CD4-positive, alpha-beta memory T cell (primary cell): ENCODE data around the gene CBARP. TPM values are rescaled to one million over a fixed set of nuclear protein-coding genes. Genes with fewer than 3 reads are reported as not detected.

Source experiments
- CTCF ChIA-PET: fragments of 350-600 bp; sonication (Branson Sonifier 250); formaldehyde crosslinking; loops from one replicate; lab custom pipeline; 2021; ENCODE audit warnings: inconsistent platforms; ENCODE audit not compliant: partially characterized antibody; lab: Charles Lee
- POLR2A ChIA-PET: fragments of 350-600 bp; sonication (Branson Sonifier 250); formaldehyde crosslinking; loops from one replicate; lab custom pipeline; 2021; ENCODE audit not compliant: partially characterized antibody; lab: Charles Lee
- DNase-seq, 5 donors: peaks; one replicate each; pipeline versions ENCODE4 v3.0.0 to v3.0.0-alpha.2; 2020 to 2022; ENCODE audit warnings: mixed read lengths in 1 of 5
- H3K27ac ChIP-seq: one replicate; pipeline ENCODE4 v1.7.0; 2013; ENCODE audit warnings: low read depth, low read length
- H3K27me3 ChIP-seq: 2 replicates; pipeline ENCODE4 v1.7.0; 2013; ENCODE audit warnings: mild to moderate bottlenecking, low read length, moderate library complexity; ENCODE audit not compliant: insufficient read depth
- H3K36me3 ChIP-seq: 2 replicates; pipeline ENCODE4 v1.7.0; 2013; ENCODE audit warnings: mild to moderate bottlenecking, low read length, moderate library complexity; ENCODE audit not compliant: insufficient read depth
- H3K4me1 ChIP-seq: 2 replicates; pipeline ENCODE4 v1.7.0; 2013; ENCODE audit warnings: mild to moderate bottlenecking, low read length, moderate library complexity; ENCODE audit not compliant: insufficient read depth
- H3K4me3 ChIP-seq, 2 donors: one replicate each; pipeline ENCODE4 v1.7.0; 2013; ENCODE audit warnings: low read length in 2 of 2, mild to moderate bottlenecking in 1 of 2
- H3K9me3 ChIP-seq, 2 donors: one replicate each; pipeline ENCODE4 v1.7.0; 2013; ENCODE audit warnings: low read length in 2 of 2, control low read depth in 1 of 2; ENCODE audit not compliant: control insufficient read depth in 1 of 2
- H3K27ac Mint-ChIP-seq, 7 donors: one replicate each; pipeline ENCODE4 v1.8.0; 2020 to 2021; ENCODE audit warnings: mixed read lengths in 7 of 7, mild to moderate bottlenecking in 6 of 7, inconsistent platforms in 3 of 7, moderate library complexity in 3 of 7
- H3K27me3 Mint-ChIP-seq, 2 donors: one replicate each; pipeline ENCODE4 v1.8.0; 2020 to 2021; ENCODE audit warnings: mixed read lengths in 2 of 2
- H3K36me3 Mint-ChIP-seq, 2 donors: one replicate each; pipeline ENCODE4 v1.8.0; 2020 to 2021; ENCODE audit warnings: mixed read lengths in 2 of 2, inconsistent platforms in 1 of 2, mild to moderate bottlenecking in 1 of 2
- H3K4me1 Mint-ChIP-seq, 4 donors: one replicate each; pipeline ENCODE4 v1.8.0; 2020 to 2021; ENCODE audit warnings: mixed read lengths in 4 of 4, mild to moderate bottlenecking in 1 of 4
- H3K4me3 Mint-ChIP-seq, 8 donors: one replicate each; pipeline ENCODE4 v1.8.0; 2020 to 2021; ENCODE audit warnings: mixed read lengths in 8 of 8, mild to moderate bottlenecking in 7 of 8, moderate library complexity in 6 of 8, inconsistent platforms in 3 of 8
- H3K9me3 Mint-ChIP-seq, 8 donors: one replicate each; pipeline ENCODE4 v1.8.0; 2020 to 2021; ENCODE audit warnings: mixed read lengths in 8 of 8, mild to moderate bottlenecking in 5 of 8, inconsistent platforms in 3 of 8, moderate library complexity in 1 of 8
- intact Hi-C: fragments of 100-400 bp; cut with micrococcal nuclease; formaldehyde crosslinking; loops from one replicate; pipeline ENCODE4 v1.15.1; 2023
- polyA plus RNA-seq, 2 donors: library from polyadenylated mRNA; unstranded; fragments of 300-500 nt; fragmentation: Illumina TruSeq; gene quantifications; one replicate each; pipeline ENCODE4 v1.2.3, GENCODE V29; 2021
- total RNA-seq, 2 experiments: library from RNA; stranded (reverse); gene quantifications; one replicate each; pipeline ENCODE4 v1.2.3, GENCODE V29; 2021

The CBARP gene
- total and polyA plus RNA-seq, 4 experiments from 2014 or later = not detected

DNA sequence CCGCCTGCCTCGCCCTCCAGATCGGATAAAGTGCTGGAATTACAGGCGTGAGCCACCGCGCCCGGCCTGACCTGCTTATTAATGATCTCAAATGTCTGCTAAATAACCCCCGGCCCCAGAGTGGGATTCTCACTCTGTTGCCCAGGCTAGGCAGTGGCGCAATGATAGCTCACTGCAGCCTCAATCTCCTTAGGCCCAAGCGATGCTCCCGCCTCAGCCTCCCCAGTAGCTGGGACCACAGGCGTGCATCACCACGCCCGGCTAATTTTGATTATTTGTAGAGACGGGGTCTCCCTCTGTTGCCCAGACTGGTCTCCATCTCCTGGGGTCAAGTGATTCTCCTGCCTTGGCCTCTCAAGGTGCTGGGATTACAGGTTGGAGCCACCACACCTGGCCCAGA, 3.1 kb upstream of the CBARP start:
- ChIA-PET CTCF (interaction anchor here (1.0 to 2.4 kb wide), 4 partner anchors 20 to 257 kb away, joined by 3 to 10 read pairs (median 4); partner anchors contain the start of genes CIRBP and WDR18), POLR2A (interaction anchor here (0.5 to 10.1 kb wide), 12 partner anchors 9 to 1017 kb away, joined by 3 to 650 read pairs (median 4); partner anchors contain the start of genes CIRBP, CNN2 and FAM174C)
- Histone ChIP-seq H3K4me3 (peak overlapping the region in 1 of 2 donors; percentile 59), H3K36me3 (no peaks in the 10 kb centered on the region), H3K27ac (peak overlapping the region; percentile 72), H3K27me3 (no peaks in the 10 kb centered on the region), H3K4me1 (peaks cover 59% of the 10 kb centered on the region), H3K9me3 (no peaks in the 10 kb centered on the region)
- intact Hi-C loops = loop anchor here (1.0 to 10.0 kb wide), 4 partner anchors 49 to 446 kb away; partner anchors contain the start of genes GPX4 and PTBP1
- H3K27me3 Mint-ChIP-seq = peaks cover 6 to 10% of the 10 kb centered on the region in 2 donors
- peak overlapping the region; percentile 37 to 99 (median 98) for H3K27ac Mint-ChIP-seq
- peaks cover 12 to 52% (median 33%) of the 10 kb centered on the region in 4 donors for H3K4me1 Mint-ChIP-seq
- peak overlapping the region; percentile 36 to 95 (median 92) for H3K4me3 Mint-ChIP-seq
- H3K9me3 Mint-ChIP-seq = peaks cover 0 to 3% (median 0%) of the 10 kb centered on the region in 8 donors
- H3K36me3 Mint-ChIP-seq = peaks cover 0 to 5% of the 10 kb centered on the region in 2 donors
- DNase-seq = no peak

DNA sequence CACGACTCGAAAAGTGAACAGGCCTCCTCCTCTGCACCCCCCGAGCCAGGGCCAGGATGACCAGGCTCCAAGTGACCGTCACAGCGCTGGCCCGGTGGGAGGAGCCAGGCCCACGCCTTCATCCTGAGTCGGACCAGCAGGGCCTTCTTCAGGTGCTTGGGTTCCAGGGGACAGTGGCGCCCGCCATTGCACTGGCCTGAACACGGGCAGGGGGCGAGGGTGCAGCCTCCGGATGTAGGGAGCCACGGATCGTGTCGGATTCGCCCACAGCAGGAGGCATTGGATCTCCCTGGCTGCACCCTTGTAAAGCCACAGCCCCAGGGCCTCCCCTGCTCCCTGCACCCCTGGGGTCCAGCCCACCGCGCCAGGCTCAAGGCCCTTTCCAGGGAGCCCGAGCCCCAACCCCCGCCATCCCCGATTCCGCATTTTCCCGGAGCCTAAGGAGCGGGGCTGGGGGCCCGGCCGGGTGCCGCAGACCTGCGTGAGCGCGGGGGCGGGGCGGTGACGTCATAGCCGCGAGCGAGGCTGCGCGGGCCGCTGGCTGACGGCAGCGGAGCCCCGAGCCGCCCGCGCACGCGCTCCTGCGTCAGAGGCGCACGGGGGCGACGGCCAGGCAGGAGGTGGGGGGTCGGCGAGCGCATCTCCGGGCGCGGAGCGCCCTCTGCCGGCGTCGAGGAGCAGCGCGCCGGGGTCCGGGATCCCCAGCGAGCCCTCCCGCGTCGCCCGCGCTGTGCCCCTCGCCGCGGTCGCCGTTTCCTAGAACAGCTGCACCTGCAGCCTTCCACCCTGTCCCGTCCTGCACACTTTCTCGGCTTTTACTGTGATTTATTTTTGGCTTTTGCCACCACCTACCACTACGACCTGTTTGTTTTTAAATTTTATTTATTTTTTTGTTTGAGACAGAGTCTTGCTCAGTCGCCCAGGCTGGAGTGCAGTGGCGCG, 2.3 kb upstream of the CBARP start:
- Histone ChIP-seq H3K27me3 (no peaks in the 10 kb centered on the region), H3K4me1 (peaks cover 53% of the 10 kb centered on the region), H3K4me3 (peak overlapping the region in 1 of 2 donors; percentile 59), H3K9me3 (no peaks in the 10 kb centered on the region), H3K36me3 (no peaks in the 10 kb centered on the region), H3K27ac (peak overlapping the region; percentile 38)
- H3K4me3 Mint-ChIP-seq = peak overlapping the region; percentile 43 to 94 (median 74)
- peak; percentile 92 to 94 (median 94) for DNase-seq
- ChIA-PET CTCF (interaction anchor here (1.0 to 2.4 kb wide), 4 partner anchors 21 to 256 kb away, joined by 3 to 10 read pairs (median 4); partner anchors contain the start of genes CIRBP and WDR18), POLR2A (interaction anchor here (0.5 to 10.1 kb wide), 6 partner anchors 24 to 256 kb away, joined by 3 to 650 read pairs (median 4); partner anchors contain the start of genes CIRBP and CNN2)
- peaks cover 6 to 10% of the 10 kb centered on the region in 2 donors for H3K27me3 Mint-ChIP-seq
- H3K36me3 Mint-ChIP-seq = peaks cover 0 to 5% of the 10 kb centered on the region in 2 donors
- intact Hi-C loops = loop anchor here (2.0 to 10.0 kb wide), 3 partner anchors 48 to 445 kb away; partner anchors contain the start of genes GPX4 and PTBP1
- peaks cover 0 to 3% (median 0%) of the 10 kb centered on the region in 8 donors for H3K9me3 Mint-ChIP-seq
- peaks cover 12 to 52% (median 33%) of the 10 kb centered on the region in 4 donors for H3K4me1 Mint-ChIP-seq
- peak overlapping the region; percentile 75 to 98 (median 88) for H3K27ac Mint-ChIP-seq

DNA sequence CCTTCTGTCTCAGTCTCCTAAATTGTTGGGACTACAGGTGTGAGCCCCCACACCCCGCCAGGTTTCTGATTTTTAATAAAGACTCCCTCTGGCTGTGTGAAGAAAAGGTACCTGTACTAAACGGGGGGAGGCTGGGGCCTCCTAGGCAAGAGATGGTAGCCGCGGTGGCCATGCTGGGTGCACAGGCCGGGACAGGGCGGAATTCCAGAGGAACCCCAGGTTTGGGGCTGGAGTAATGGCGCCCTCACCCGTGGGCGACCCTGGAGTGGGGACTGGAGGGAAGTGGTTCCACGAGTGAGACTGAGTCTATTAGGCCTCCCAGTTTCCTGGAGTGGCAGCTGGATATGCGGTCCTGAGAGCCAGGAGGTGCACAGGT, 1.6 kb upstream of the CBARP start:
- Mint-ChIP-seq H3K4me1 (peaks cover 10 to 48% (median 29%) of the 10 kb centered on the region in 4 donors), H3K36me3 (peaks cover 0 to 3% of the 10 kb centered on the region in 2 donors), H3K9me3 (peaks cover 0 to 3% (median 0%) of the 10 kb centered on the region in 8 donors), H3K4me3 (peak overlapping the region in 6 of 8 donors; percentile 55 to 88 (median 73)), H3K27ac (peak overlapping the region; percentile 75 to 95 (median 88)), H3K27me3 (peaks cover 6 to 10% of the 10 kb centered on the region in 2 donors)
- Histone ChIP-seq H3K27me3 (no peaks in the 10 kb centered on the region), H3K9me3 (no peaks in the 10 kb centered on the region), H3K4me1 (peaks cover 46% of the 10 kb centered on the region), H3K27ac (peak overlapping the region; percentile 38), H3K36me3 (no peaks in the 10 kb centered on the region), H3K4me3 (no peak overlapping the region)
- CTCF ChIA-PET = interaction anchor here (1.7 kb wide), 1 partner anchor 255 kb away, joined by 6 read pairs; the partner anchor contains the start of gene WDR18
- POLR2A ChIA-PET = interaction anchor here (0.7 to 10.1 kb wide), 6 partner anchors 25 to 171 kb away, joined by 3 to 650 read pairs (median 3); partner anchors contain the start of genes CIRBP and POLR2E
- no peak for DNase-seq
- intact Hi-C loops = no loop called here

DNA sequence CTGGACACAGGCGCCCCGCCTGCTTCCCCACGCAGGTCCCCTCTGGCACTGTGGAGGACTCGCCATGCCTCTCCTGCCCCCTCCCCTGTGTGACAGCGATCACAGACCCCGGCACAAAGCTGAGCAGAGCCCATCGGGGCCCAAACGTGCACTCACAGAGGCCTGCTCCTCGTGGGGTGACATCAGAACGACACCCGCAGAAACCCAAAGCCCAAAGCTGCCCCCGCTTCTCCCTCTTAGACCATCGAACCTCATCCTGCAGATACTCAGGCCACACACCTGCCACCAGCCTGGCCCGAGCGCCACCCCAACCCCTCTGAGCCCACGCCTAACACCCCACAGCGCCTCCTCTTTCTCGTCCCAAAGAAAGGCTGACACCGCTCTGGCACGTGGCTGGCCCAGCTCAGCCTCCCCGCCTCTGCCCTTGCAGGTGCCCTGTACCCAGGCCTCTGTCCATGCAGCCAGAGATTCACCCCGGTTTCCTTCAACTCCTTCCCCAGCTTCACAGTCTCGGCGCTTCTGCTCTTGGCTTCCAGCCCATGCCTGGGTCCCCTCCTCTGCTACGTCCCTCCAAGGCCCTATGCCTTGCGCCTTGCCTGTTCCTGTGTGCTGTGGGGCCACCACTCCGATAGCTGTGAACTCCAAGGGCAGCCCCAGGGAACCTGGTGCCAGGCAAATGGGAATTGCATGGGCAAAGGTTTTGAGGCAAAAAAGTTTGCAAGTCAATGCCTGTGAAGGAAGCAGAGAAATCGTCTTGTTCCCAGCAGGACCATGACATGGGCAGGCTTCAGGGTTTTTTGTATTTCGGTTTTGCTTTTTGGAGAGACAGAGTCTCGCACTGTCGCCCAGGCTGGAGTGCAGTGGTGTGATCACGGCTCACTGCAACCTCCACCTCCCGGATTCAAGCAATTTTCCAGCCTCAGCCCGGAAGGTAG, 831 bp upstream of the CBARP start:
- Mint-ChIP-seq H3K36me3 (peaks cover 0 to 2% of the 10 kb centered on the region in 2 donors), H3K4me1 (peaks cover 10 to 46% (median 29%) of the 10 kb centered on the region in 4 donors), H3K27ac (peak overlapping the region; percentile 75 to 95 (median 88)), H3K4me3 (peak overlapping the region; percentile 55 to 88 (median 80)), H3K9me3 (peaks cover 0 to 3% (median 0%) of the 10 kb centered on the region in 8 donors), H3K27me3 (peaks cover 6 to 10% of the 10 kb centered on the region in 2 donors)
- Histone ChIP-seq H3K36me3 (no peaks in the 10 kb centered on the region), H3K4me3 (no peak overlapping the region), H3K9me3 (no peaks in the 10 kb centered on the region), H3K4me1 (peaks cover 39% of the 10 kb centered on the region), H3K27ac (no peak overlapping the region), H3K27me3 (no peaks in the 10 kb centered on the region)
- ChIA-PET CTCF (interaction anchor here (0.9 to 1.7 kb wide), 2 partner anchors 44 to 255 kb away, joined by 3 to 6 read pairs; partner anchors contain the start of gene WDR18), POLR2A (interaction anchor here (0.7 to 10.1 kb wide), 10 partner anchors 25 to 218 kb away, joined by 3 to 650 read pairs (median 3); partner anchors contain the start of genes ARHGAP45, CIRBP, FAM174C and POLR2E)
- intact Hi-C loops = no loop called here
- no peak for DNase-seq

DNA sequence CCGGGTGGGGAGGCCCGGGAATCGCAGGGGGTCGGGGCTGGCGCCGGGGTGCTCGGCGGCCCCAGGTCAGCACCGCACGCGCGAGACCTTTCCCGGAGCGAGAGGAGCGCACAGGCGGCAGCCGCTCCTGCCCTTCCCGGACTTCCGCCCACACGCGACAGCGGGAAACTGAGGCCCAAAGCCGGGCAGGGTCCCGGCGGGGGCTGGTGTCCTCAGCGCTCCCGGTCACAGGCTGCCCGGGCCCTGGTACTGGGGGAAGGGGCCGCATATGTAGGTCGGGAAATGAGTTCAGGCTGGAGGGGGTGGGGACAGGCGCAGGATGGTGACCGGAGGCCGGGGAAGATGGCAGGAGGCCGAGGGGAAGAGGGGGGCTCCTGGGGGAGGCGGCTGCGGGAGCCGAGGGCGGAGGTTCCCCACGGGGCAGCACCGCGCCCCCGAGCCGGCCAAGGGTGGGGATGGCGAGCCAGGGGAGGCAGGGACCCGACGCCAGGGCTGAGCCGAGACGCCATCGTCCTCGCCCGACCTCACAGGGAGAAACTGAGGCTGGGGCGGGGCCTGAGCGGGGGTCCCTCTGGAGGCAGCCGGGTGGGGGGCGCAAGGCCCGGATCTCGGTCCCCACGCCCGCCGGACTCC, 662 bp downstream of the CBARP start:
- peaks cover 10 to 33% (median 21%) of the 10 kb centered on the region in 4 donors for H3K4me1 Mint-ChIP-seq
- POLR2A ChIA-PET = interaction anchor here (1.2 kb wide), 1 partner anchor 32 kb away, joined by 5 read pairs; the partner anchor contains the start of gene CIRBP
- peaks cover 0 to 3% (median 0%) of the 10 kb centered on the region in 8 donors for H3K9me3 Mint-ChIP-seq
- Histone ChIP-seq H3K9me3 (no peaks in the 10 kb centered on the region), H3K36me3 (no peaks in the 10 kb centered on the region), H3K27me3 (no peaks in the 10 kb centered on the region), H3K4me1 (peaks cover 26% of the 10 kb centered on the region), H3K4me3 (no peak overlapping the region), H3K27ac (no peak overlapping the region)
- intact Hi-C loops = no loop called here
- H3K4me3 Mint-ChIP-seq = peak overlapping the region in 3 of 8 donors; percentile 41 to 45 (median 42)
- H3K27ac Mint-ChIP-seq = no peak overlapping the region
- H3K36me3 Mint-ChIP-seq = peaks cover 0 to 2% of the 10 kb centered on the region in 2 donors
- no peak for DNase-seq
- CTCF ChIA-PET = no interaction called here
- H3K27me3 Mint-ChIP-seq = peaks cover 6 to 10% of the 10 kb centered on the region in 2 donors
